DOHH2 (cell line): ENCODE measurements around the gene DPP6.

ENCODE experiments used
- CTCF ChIP-seq: fragments of 200-600 bp; sonication (generic); IDR thresholded peaks from one replicate; pipeline ENCODE4 v1.5.1; 2014; ENCODE audit warnings: antibody characterized with exemption, mild to moderate bottlenecking, low read depth, low read length; ENCODE audit not compliant: poor library complexity, severe bottlenecking
- EZH2phosphoT487 ChIP-seq: fragments of 200-600 bp; sonication (generic); IDR thresholded peaks from 2 replicates; pipeline ENCODE4 v1.6.1; 2017; ENCODE audit warnings: borderline replicate concordance, mild to moderate bottlenecking, antibody characterized with exemption, low read length, moderate library complexity, mixed read lengths

GRCh38 chr7:154308928-154309327 is 256.7 kb downstream of the DPP6 start:
- no peak for TF ChIP-seq CTCF
- TF ChIP-seq EZH2phosphoT487: no peak
